Activated naive CD8-positive, alpha-beta T cell treated with anti-CD3 and anti-CD28 coated beads, Interleukin-2, amount 10 ng/mL, durations not matched to agents 7 days and 5 days (primary cell): ENCODE results near the gene CEACAM16. TPM values are rescaled to one million over a fixed set of nuclear protein-coding genes. Genes with fewer than 3 reads are reported as not detected.
A peak's percentile ranks its signal among the peaks of the same experiment; 100 is the strongest.
"Not testable (repeated sequence)": the region's sequence is repeated elsewhere in the genome, so short reads cannot be mapped to it uniquely, and the experiment has no call there.

Source experiments
- ATAC-seq: fragments of 150-1000 bp; cut with Tn5 transposase; one replicate; pipeline ENCODE4 v1.10.0; 2021; ENCODE audit warnings: low read depth, moderate library complexity
- POLR2A ChIA-PET: fragments of 350-600 bp; sonication (Branson Sonifier 250); formaldehyde crosslinking; loops from one replicate; lab custom pipeline; 2021; ENCODE audit warnings: antibody characterized with exemption; lab: Charles Lee
- DNase-seq: peaks from one replicate; pipeline ENCODE4 v3.0.0; 2021
- H3K27ac Mint-ChIP-seq: one replicate; pipeline ENCODE4 v1.8.0; 2022; ENCODE audit warnings: mild to moderate bottlenecking, mixed read lengths
- H3K27me3 Mint-ChIP-seq: one replicate; pipeline ENCODE4 v1.8.0; 2022; ENCODE audit warnings: mild to moderate bottlenecking, moderate library complexity, mixed read lengths
- H3K36me3 Mint-ChIP-seq: one replicate; pipeline ENCODE4 v1.8.0; 2021; ENCODE audit warnings: mild to moderate bottlenecking, mixed read lengths
- H3K4me1 Mint-ChIP-seq: one replicate; pipeline ENCODE4 v1.8.0; 2021; ENCODE audit warnings: mixed read lengths
- H3K4me3 Mint-ChIP-seq: one replicate; pipeline ENCODE4 v1.8.0; 2022; ENCODE audit warnings: mild to moderate bottlenecking, moderate library complexity, mixed read lengths
- H3K9me3 Mint-ChIP-seq: one replicate; pipeline ENCODE4 v1.8.0; 2021; ENCODE audit warnings: mixed read lengths
- total RNA-seq, 2 experiments: library from RNA; stranded (reverse); gene quantifications; one replicate each; pipeline ENCODE4 v1.2.3, GENCODE V29; 2021

Gene CEACAM16
- total RNA-seq, 2 experiments from 2014 or later = not detected

GRCh38 chr19:44718441-44719261 lies 19.7 kb downstream of the CEACAM16 start:
- no peak for ATAC-seq
- peaks cover 4% of the 10 kb centered on the region for H3K36me3 Mint-ChIP-seq
- DNase-seq = no peak
- H3K4me1 Mint-ChIP-seq = peaks cover 21% of the 10 kb centered on the region
- H3K4me3 Mint-ChIP-seq = no peak overlapping the region
- peaks cover 17% of the 10 kb centered on the region for H3K9me3 Mint-ChIP-seq
- H3K27me3 Mint-ChIP-seq = peaks cover 15% of the 10 kb centered on the region
- H3K27ac Mint-ChIP-seq = no peak overlapping the region
- POLR2A ChIA-PET = no interaction called here

GRCh38 chr19:44719262-44719701 lies 20.3 kb downstream of the CEACAM16 start:
- POLR2A ChIA-PET = interaction anchor here (0.7 to 1.7 kb wide), 2 partner anchors 51 to 288 kb away, joined by 3 read pairs; no protein-coding TSS in a partner anchor
- no peak overlapping the region for H3K4me3 Mint-ChIP-seq
- H3K27ac Mint-ChIP-seq = no peak overlapping the region
- H3K9me3 Mint-ChIP-seq = peaks cover 17% of the 10 kb centered on the region
- DNase-seq = no peak
- ATAC-seq = no peak
- peaks cover 4% of the 10 kb centered on the region for H3K36me3 Mint-ChIP-seq
- peaks cover 26% of the 10 kb centered on the region for H3K4me1 Mint-ChIP-seq
- H3K27me3 Mint-ChIP-seq = peaks cover 15% of the 10 kb centered on the region

- Mint-ChIP-seq H3K4me1 (peaks cover 28% of the 10 kb centered on the region), H3K27me3 (peaks cover 11% of the 10 kb centered on the region)
- H3K27ac Mint-ChIP-seq, H3K36me3 Mint-ChIP-seq, DNase-seq, ATAC-seq, H3K9me3 Mint-ChIP-seq, H3K4me3 Mint-ChIP-seq: not testable (repeated sequence)
- POLR2A ChIA-PET = interaction anchor here (1.7 kb wide), 1 partner anchor 50 kb away, joined by 3 read pairs; no protein-coding TSS in a partner anchor
These were observed 21.4 kb downstream of the CEACAM16 start for GRCh38 chr19:44720396-44720795.

- DNase-seq = no peak
- POLR2A ChIA-PET = interaction anchor here (1.2 to 1.7 kb wide), 2 partner anchors 30 to 50 kb away, joined by 3 read pairs; no protein-coding TSS in a partner anchor
- Mint-ChIP-seq H3K9me3 (peaks cover 2% of the 10 kb centered on the region), H3K27me3 (peaks cover 9% of the 10 kb centered on the region), H3K27ac (no peak overlapping the region), H3K36me3 (no peaks in the 10 kb centered on the region), H3K4me1 (peaks cover 29% of the 10 kb centered on the region), H3K4me3 (no peak overlapping the region)
- ATAC-seq = no peak
These were observed 22.0 kb downstream of the CEACAM16 start for GRCh38 chr19:44720945-44721344.

GRCh38 chr19:44721369-44721768 lies 22.4 kb downstream of the CEACAM16 start:
- DNase-seq, H3K36me3 Mint-ChIP-seq, H3K27ac Mint-ChIP-seq, ATAC-seq, H3K9me3 Mint-ChIP-seq, H3K27me3 Mint-ChIP-seq: not testable (repeated sequence)
- POLR2A ChIA-PET = interaction anchor here (1.2 to 5.6 kb wide), 2 partner anchors 31 to 51 kb away, joined by 3 to 53 read pairs; no protein-coding TSS in a partner anchor
- Mint-ChIP-seq H3K4me3 (peak overlapping the region; percentile 7), H3K4me1 (peaks cover 29% of the 10 kb centered on the region)

- Mint-ChIP-seq H3K9me3 (no peaks in the 10 kb centered on the region), H3K36me3 (no peaks in the 10 kb centered on the region), H3K4me1 (peaks cover 29% of the 10 kb centered on the region), H3K4me3 (peak overlapping the region; percentile 46), H3K27me3 (peaks cover 9% of the 10 kb centered on the region), H3K27ac (no peak overlapping the region)
- POLR2A ChIA-PET = interaction anchor here (1.2 to 5.6 kb wide), 3 partner anchors 31 to 50 kb away, joined by 3 to 53 read pairs (median 4); no protein-coding TSS in a partner anchor
- DNase-seq = peak; percentile 44
- no peak for ATAC-seq
These were observed 23.5 kb downstream of the CEACAM16 start for GRCh38 chr19:44722131-44723121.

- Mint-ChIP-seq H3K27ac (peak overlapping the region; percentile 18), H3K4me1 (peaks cover 35% of the 10 kb centered on the region), H3K36me3 (no peaks in the 10 kb centered on the region), H3K9me3 (no peaks in the 10 kb centered on the region), H3K27me3 (peaks cover 4% of the 10 kb centered on the region), H3K4me3 (peak overlapping the region; percentile 25)
- DNase-seq (no peak), ATAC-seq (peak; percentile 77)
- POLR2A ChIA-PET = interaction anchor here (0.6 to 5.6 kb wide), 10 partner anchors 9 to 141 kb away, joined by 3 to 53 read pairs (median 4); no protein-coding TSS in a partner anchor
These were observed 24.5 kb downstream of the CEACAM16 start for GRCh38 chr19:44723299-44723951.

GRCh38 chr19:44723952-44724319 lies 25.0 kb downstream of the CEACAM16 start:
- Mint-ChIP-seq H3K36me3 (no peaks in the 10 kb centered on the region), H3K27ac (no peak overlapping the region), H3K4me3 (no peak overlapping the region), H3K9me3 (no peaks in the 10 kb centered on the region), H3K4me1 (peaks cover 35% of the 10 kb centered on the region), H3K27me3 (peaks cover 4% of the 10 kb centered on the region)
- peak; percentile 85 for ATAC-seq
- DNase-seq = peak; percentile 85
- POLR2A ChIA-PET = interaction anchor here (0.6 to 5.6 kb wide), 10 partner anchors 10 to 100 kb away, joined by 3 to 53 read pairs (median 4); no protein-coding TSS in a partner anchor

GRCh38 chr19:44725251-44725650 lies 26.3 kb downstream of the CEACAM16 start:
- Mint-ChIP-seq H3K4me1 (peaks cover 35% of the 10 kb centered on the region), H3K36me3 (no peaks in the 10 kb centered on the region), H3K4me3 (no peak overlapping the region), H3K27ac (no peak overlapping the region), H3K27me3 (no peaks in the 10 kb centered on the region), H3K9me3 (no peaks in the 10 kb centered on the region)
- POLR2A ChIA-PET = interaction anchor here (0.6 to 5.6 kb wide), 5 partner anchors 27 to 584 kb away, joined by 3 to 53 read pairs (median 6); no protein-coding TSS in a partner anchor
- DNase-seq (no peak), ATAC-seq (no peak)

GRCh38 chr19:44725684-44726083 lies 26.7 kb downstream of the CEACAM16 start:
- POLR2A ChIA-PET = interaction anchor here (0.6 to 5.6 kb wide), 3 partner anchors 26 to 46 kb away, joined by 3 to 53 read pairs (median 3); no protein-coding TSS in a partner anchor
- H3K4me1 Mint-ChIP-seq = peaks cover 35% of the 10 kb centered on the region

GRCh38 chr19:44726465-44726864 lies 27.5 kb downstream of the CEACAM16 start:
- Mint-ChIP-seq H3K27ac (no peak overlapping the region), H3K4me1 (peaks cover 35% of the 10 kb centered on the region), H3K36me3 (no peaks in the 10 kb centered on the region), H3K27me3 (no peaks in the 10 kb centered on the region), H3K9me3 (no peaks in the 10 kb centered on the region), H3K4me3 (no peak overlapping the region)
- POLR2A ChIA-PET = interaction anchor here (1.0 to 5.6 kb wide), 2 partner anchors 41 to 46 kb away, joined by 3 to 53 read pairs; no protein-coding TSS in a partner anchor
- DNase-seq = no peak
- no peak for ATAC-seq

More at GRCh38 chr19:44725684-44726083, 26.7 kb downstream of the CEACAM16 start:
- H3K36me3 Mint-ChIP-seq = no peaks in the 10 kb centered on the region
- no peak for DNase-seq
- H3K4me3 Mint-ChIP-seq = no peak overlapping the region
- no peaks in the 10 kb centered on the region for H3K27me3 Mint-ChIP-seq
- no peaks in the 10 kb centered on the region for H3K9me3 Mint-ChIP-seq
- no peak overlapping the region for H3K27ac Mint-ChIP-seq
- ATAC-seq = no peak

GRCh38 chr19:44728178-44728577 lies 29.2 kb downstream of the CEACAM16 start:
- peak overlapping the region; percentile 38 for H3K27ac Mint-ChIP-seq

More at GRCh38 chr19:44728178-44728577, 29.2 kb downstream of the CEACAM16 start:
- POLR2A ChIA-PET = no interaction called here
- H3K4me1 Mint-ChIP-seq = peaks cover 20% of the 10 kb centered on the region
- no peaks in the 10 kb centered on the region for H3K27me3 Mint-ChIP-seq
- DNase-seq (no peak), ATAC-seq (no peak)
- no peaks in the 10 kb centered on the region for H3K9me3 Mint-ChIP-seq
- no peak overlapping the region for H3K4me3 Mint-ChIP-seq
- H3K36me3 Mint-ChIP-seq = no peaks in the 10 kb centered on the region
